OCI-LY7 (cell line): ENCODE measurements around the gene IRF8.

Experiments
- CTCF ChIP-seq: fragments of 200-600 bp; sonication (generic); conservative IDR thresholded peaks from 2 replicates; pipeline ENCODE4 v1.5.1; 2014; ENCODE audit warnings: mild to moderate bottlenecking, antibody characterized with exemption, low read length, moderate library complexity, mixed read lengths
- EZH2phosphoT487 ChIP-seq: fragments of 200-600 bp; sonication (generic); IDR thresholded peaks from 2 replicates; pipeline ENCODE4 v1.6.1; 2018; ENCODE audit warnings: low read depth, borderline replicate concordance, mild to moderate bottlenecking, mixed run types, antibody characterized with exemption, low read length, moderate library complexity, mixed read lengths

- TF ChIP-seq CTCF = no peak
- no peak for TF ChIP-seq EZH2phosphoT487
These were observed 20.6 kb downstream of the IRF8 start for GRCh38 chr16:85919271-85920267.
